ENCODE results near the gene BAIAP2L1. TPM values are rescaled to one million over a fixed set of nuclear protein-coding genes. Genes with fewer than 3 reads are reported as not detected.

Gene BAIAP2L1
- total and polyA plus RNA-seq, 2 donors (not counting 3 experiments of a cell fraction or from before 2014, with no cell fraction given): 0.32 to 1.1 TPM

DNA sequence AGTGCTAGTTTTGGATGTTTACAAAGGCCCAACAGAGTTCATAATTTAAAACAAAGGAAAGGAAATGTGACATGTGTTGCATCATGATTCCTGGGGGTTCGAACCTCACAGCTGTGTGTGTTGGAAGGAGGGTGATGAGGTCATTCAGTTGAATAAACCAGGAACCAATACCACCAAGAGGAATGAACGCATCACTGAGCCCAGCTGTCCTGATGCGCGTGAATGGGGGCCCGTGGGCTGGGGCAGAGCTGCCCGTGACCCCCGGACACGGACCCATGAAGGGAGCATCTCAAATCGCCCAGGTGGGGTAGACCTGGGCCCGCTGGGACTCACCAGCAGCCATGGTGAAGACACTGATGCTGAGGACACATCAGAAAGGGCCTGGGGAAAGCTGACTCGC lies 86.4 kb downstream of the BAIAP2L1 start:
- H3K36me3 ChIP-seq (ENCODE audit: control insufficient read depth in 2 of 2, extremely low read depth in 1 of 2, insufficient read depth in 2 of 2, low read length in 2 of 2): no peaks in the 10 kb centered on the region
- H3K4me2 ChIP-seq (ENCODE audit: insufficient read depth, low read length): no peak overlapping the region
- TF ChIP-seq MAX (IDR thresholded peaks at IDR 0.05; ENCODE audit: insufficient read depth, insufficient read length) (no peak), GATA2 (IDR thresholded peaks at IDR 0.05; ENCODE audit: insufficient read depth, insufficient read length, low read depth, low read length) (no peak), POLR2AphosphoS5 (IDR thresholded peaks at IDR 0.05; ENCODE audit: insufficient read depth, low read depth, low read length) (no peak), POLR2A (IDR thresholded peaks at IDR 0.05; ENCODE audit: low read depth, low read length) (no peak), EZH2 (IDR thresholded peaks at IDR 0.05; ENCODE audit: borderline replicate concordance, low read depth, low read length, severe bottlenecking) (no peak), FOS (IDR thresholded peaks at IDR 0.05; ENCODE audit: borderline replicate concordance, insufficient read depth, low read length) (no peak), MYC (IDR thresholded peaks at IDR 0.05; ENCODE audit: low read depth, low read length) (no peak), JUN (IDR thresholded peaks at IDR 0.05; ENCODE audit: borderline replicate concordance, insufficient read depth, insufficient read length, low read depth) (no peak)
- TF ChIP-seq, protein P1, sequence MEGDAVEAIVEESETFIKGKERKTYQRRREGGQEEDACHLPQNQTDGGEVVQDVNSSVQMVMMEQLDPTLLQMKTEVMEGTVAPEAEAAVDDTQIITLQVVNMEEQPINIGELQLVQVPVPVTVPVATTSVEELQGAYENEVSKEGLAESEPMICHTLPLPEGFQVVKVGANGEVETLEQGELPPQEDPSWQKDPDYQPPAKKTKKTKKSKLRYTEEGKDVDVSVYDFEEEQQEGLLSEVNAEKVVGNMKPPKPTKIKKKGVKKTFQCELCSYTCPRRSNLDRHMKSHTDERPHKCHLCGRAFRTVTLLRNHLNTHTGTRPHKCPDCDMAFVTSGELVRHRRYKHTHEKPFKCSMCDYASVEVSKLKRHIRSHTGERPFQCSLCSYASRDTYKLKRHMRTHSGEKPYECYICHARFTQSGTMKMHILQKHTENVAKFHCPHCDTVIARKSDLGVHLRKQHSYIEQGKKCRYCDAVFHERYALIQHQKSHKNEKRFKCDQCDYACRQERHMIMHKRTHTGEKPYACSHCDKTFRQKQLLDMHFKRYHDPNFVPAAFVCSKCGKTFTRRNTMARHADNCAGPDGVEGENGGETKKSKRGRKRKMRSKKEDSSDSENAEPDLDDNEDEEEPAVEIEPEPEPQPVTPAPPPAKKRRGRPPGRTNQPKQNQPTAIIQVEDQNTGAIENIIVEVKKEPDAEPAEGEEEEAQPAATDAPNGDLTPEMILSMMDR (IDR thresholded peaks at IDR 0.05; ENCODE audit: extremely low read depth in 1 of 2, insufficient read depth in 1 of 2, low read depth in 1 of 2, low read length in 2 of 2): no peak
- POLR2A ChIA-PET: interaction anchor here (0.7 kb wide), 1 partner anchor 31 kb away, joined by 4 read pairs; no protein-coding TSS in a partner anchor
- BruUV-seq (replicated peaks): no TSS peak
- no peaks in the 10 kb centered on the region for H3K9me3 ChIP-seq (replicated peaks; ENCODE audit: control insufficient read depth, insufficient read depth, low read length)
- H2AFZ ChIP-seq (ENCODE audit: low read depth, low read length): no peak overlapping the region
- dilution Hi-C loops (cut with MboI; ENCODE audit: extremely low pct_ligation_motif_present, low sequenced_read_pairs) (no loop called here), intact Hi-C loops (cut with micrococcal nuclease) (no loop called here)
- H3K27me3 ChIP-seq (ENCODE audit: control insufficient read depth in 2 of 2, insufficient read depth in 2 of 2, low read length in 2 of 2): no peaks in the 10 kb centered on the region
- no peak overlapping the region for H3K27ac ChIP-seq (ENCODE audit: insufficient read depth, low read depth, low read length)
- no peaks in the 10 kb centered on the region for H4K20me1 ChIP-seq (replicated peaks; ENCODE audit: control insufficient read depth, extremely low read depth, insufficient read depth, low read length)
- H3K4me1 ChIP-seq (ENCODE audit: control insufficient read depth, extremely low read depth, insufficient read depth, low read length): no peaks in the 10 kb centered on the region
- no peak overlapping the region for H3K4me3 ChIP-seq (replicated peaks in 1 of 3; ENCODE audit: insufficient read depth in 1 of 3, low read depth in 1 of 3, low read length in 3 of 3)
- CTCF ChIA-PET: interaction anchor here (0.9 to 1.0 kb wide), 2 partner anchors 9 to 40 kb away, joined by 4 read pairs; no protein-coding TSS in a partner anchor
- DNase-seq (ENCODE audit: low read depth, low spot score) (no peak), FAIRE-seq (peak; percentile 24)
- no peaks in the 10 kb centered on the region for H3K9me1 ChIP-seq (replicated peaks; ENCODE audit: control insufficient read depth, extremely low read depth, insufficient read depth, low read length)
- no peaks in the 10 kb centered on the region for H3K79me2 ChIP-seq (ENCODE audit: control insufficient read depth, insufficient read depth, low read length)
- no peak overlapping the region for H3K9ac ChIP-seq (replicated peaks; ENCODE audit: extremely low read depth, insufficient read depth, low read length)

All from endothelial cell of umbilical vein (primary cell).